Smooth muscle cell of the brain vasculature (primary cell): Measurements from ENCODE around the gene RNF212.
"Not testable (repeated sequence)": the region's sequence is repeated elsewhere in the genome, so short reads cannot be mapped to it uniquely, and the experiment has no call there.

Experiments
- DNase-seq: peaks from one replicate; pipeline ENCODE4 v3.0.0-alpha.2; 2012; ENCODE audit warnings: low read depth, low spot score

The RNF212 gene

DNA sequence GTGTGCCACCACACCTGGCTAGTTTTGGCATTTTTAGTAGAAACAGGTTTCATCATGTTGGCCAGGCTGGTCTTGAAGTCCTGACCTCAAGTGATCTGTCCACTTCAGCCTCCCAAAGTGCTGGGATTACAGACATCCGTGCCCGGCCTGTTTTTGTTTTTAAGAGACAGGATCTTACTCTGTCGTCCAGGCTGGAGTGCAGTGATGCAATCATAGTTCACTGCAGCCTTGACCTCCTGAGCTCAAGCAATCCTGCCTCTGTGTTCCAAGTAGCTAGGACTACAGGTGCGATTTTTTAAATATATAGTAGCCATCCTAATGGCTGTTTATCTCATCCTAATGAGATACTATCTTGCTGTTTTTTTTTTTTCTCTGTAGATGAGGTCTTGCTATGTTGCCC is 47.6 kb downstream of the RNF212 start:
- DNase-seq = no peak

DNA sequence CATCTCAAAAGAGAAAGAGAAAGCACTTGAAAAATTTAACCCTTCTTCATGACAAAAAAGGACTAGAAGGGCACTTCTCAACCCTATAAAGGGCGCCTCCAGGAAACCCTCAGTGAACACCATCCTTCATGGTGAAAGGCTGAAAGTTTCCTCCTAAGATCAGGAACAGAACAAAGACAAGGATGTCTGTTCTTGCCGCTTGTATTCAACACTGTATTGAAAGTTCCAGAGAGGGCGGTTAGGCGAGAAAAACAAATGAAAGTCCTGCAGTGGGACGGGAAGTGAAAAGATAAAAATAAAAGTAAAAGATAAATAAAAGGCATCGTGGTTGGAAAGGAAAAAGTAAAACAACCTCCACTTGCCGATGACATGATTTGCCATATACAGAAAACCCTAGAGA is 50.9 kb downstream of the RNF212 start:
- DNase-seq = no peak

DNA sequence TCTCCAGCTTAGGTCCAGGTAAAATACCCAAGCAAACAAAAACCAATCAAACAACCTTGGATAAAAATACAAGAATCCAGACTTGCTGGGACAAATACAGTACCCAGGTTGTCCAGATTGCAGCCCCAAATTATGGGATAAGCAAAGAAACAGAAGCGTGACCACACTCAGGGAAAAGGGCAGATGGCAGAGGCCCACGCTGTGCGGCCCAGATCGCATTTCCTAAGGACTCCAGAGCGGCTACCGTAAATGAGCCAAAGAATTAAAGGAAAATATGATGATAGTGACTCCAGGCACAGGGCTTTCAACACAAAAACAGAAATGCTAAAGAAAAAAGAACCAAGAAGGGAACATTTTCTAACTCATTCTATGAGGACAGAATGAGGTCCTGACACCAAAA is 51.6 kb downstream of the RNF212 start:
- DNase-seq = no peak

DNA sequence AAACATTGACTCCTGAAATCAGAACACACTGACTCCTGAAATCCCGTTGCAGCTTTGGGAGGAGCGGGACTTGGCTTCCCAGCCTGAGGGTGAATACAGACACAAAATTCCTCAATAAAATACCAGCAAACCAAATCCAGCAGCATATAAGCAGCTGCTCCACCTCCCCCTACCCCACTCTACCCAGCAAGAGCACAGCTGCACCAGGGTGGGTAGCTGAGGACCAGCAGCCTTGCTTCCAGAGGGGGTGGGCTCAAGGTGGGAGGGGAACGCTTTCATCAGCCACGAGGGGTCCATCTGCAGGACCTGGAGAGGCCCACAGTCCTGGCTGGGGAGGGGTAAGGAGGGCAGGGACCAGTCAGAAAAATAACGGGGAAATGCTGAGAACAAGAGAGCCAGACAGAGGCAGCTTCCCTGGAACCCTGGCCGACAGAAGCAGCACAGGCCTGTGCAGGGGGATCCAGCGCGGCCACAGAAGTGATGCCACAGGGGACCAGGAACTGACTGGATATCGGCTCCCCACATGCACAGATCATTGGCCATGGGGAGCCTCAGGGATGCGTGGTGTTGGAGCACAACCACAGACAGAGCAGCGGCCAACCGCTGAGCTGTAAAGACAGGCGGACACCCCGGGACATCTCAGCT is 52.2 kb downstream of the RNF212 start:
- no peak for DNase-seq

DNA sequence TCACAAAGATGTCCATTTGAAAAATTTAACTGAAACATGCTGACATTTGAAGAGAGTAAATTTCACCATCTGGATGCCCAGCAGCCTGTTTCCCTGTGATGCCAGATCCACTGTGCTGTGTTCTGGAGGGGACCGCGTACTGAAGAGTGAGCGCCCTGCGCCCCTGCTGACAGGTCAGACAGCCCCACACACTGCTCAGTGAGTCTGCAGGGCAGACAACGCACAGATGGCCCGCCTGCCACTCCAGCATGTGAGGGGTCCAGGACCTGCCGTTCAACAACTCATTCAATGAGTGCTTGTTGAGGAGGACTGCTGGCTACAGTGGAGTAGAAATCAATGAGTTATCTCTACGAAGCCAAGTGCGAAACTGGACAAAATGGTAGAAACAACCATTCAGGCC is 52.7 kb downstream of the RNF212 start:
- no peak for DNase-seq

DNA sequence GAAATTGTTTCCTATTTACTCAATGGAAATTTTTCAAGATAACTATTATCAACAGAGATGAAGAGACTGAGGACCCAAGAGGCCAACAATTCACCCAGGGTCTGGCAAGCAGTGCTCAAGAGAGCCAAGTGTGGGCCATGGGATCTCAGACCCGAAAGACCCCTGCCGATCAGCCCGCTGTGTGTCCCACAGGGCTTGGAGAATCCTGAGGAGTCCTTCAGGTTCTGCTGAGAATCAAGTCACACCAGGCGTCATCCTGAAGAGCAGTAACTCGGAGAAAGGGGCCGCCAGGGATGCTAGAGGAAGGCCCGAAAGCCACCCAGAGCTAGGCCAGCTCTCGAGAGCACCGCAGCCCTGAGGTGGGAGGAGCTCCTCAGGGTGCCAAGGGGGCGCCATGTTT is 53.2 kb downstream of the RNF212 start:
- DNase-seq = no peak

DNA sequence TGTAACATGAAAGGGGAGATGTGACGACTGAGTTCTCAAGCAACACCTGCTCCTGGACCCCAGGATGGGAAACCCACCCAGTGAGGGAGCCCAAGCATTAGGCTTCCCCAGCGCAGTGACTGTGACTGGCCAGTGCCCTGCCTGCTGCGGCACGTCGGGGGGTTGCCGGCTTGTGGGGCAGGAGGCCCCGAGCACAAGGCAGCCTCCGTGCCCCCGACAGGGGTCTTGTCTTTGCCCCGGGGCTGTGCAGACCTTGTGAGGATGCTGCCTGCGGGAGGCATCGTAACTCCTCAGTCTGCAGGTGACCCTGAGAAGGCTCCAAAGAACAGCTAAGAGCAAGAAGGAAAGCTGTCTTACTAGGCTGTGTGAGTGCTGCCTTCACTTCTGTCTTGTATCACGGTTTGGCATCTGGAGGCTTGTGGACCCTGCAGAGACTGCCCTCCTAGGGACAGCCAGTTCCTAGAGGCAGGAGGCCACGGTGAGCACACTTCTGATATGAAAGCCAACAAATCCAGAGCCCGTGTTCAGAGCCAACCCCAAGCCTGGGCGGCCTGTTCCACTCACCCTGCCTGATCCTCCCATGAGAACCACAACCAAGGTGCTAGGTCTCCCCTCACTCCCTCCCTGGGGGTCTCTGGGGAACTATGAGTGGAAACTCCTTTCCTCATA is 54.2 kb downstream of the RNF212 start:
- no peak for DNase-seq

DNA sequence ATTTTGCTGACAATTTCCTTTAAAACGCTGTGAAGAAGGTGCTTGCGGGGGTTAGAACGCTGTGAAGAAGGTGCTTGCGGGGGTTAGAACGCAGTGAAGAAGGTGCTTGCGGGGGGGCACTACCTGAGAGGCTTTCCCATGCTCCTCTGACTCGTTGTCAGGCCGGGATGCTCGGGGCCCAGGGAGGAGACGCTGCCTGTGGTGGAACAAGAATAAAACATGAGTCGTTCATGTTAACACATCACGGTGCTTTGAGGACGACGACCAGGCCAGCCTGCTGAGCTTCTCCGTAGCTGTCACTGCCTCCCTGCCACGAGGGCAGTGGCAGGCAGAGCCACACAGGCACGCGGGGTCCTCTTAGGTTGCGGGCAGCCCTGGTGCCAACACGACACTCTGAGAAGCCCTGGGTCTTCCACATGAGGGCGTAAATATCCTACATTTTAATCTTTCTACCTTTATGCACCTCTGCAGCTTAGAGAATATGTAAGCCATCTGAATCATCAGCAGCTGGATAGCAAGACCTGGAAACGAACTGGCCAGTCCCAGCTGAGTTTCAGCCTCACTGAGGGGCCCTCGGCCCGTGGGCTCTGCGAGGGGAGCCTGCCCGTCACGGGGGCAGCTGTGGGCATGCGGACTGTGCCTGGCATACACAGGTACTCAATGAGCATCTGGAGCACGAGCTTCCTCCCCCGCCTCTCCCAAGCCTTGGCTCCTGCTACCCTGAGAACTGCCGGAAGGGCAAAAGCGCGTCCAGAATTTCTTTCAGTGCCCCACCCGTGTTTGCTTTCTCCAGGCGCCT is 55.0 kb downstream of the RNF212 start:
- DNase-seq = no peak

DNA sequence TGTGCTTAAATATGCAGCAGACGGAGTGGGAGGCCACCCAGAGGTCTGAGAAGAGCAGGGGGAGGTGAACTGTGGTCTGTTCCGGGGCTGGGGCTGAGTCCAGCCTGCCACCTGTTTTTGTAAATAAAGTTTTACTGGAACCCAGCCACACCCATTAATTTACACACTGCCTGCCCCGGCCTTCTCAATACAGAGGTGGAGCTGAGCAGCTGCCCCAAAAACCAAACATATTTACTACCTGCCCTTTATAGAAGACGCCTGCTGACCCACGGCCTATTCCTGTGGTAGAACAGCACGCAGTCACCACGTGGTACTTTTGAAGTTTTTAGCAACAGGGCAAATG is 56.0 kb downstream of the RNF212 start:
- no peak for DNase-seq

DNA sequence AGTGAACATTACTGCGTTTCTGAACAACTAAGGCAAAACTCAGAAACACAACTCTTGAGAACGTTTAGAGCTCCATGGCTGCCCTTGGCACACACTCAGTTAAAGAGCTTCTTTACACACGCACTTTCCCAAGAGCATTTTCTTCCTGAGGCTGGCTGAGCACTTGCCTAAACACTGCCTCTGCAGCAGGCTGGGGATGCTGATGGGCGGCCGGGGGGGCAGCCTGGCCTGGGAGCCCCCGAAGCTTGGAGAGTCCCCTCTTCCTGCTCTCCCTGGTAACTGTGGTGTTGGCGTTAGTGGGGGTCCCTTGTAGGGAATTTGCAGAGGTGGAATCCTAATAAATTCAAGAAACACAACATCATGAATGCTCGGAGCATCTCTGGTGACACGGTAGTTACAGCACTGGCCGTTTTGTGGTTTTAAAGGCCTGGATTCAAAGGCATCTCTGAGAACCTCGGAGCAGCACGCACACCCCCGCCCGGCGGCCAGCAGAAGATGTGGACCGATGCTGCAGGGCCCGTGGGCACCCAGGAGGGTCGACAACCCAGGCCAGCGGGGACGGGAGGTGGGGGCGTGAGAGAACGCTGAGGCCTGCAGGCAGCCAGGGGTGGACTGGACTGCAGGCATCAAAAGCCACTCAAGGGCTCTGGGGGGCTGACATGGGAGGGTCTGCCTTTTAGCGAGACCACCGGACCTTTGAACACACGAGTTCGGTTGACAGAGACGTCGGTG is 56.5 kb downstream of the RNF212 start:
- no peak for DNase-seq

DNA sequence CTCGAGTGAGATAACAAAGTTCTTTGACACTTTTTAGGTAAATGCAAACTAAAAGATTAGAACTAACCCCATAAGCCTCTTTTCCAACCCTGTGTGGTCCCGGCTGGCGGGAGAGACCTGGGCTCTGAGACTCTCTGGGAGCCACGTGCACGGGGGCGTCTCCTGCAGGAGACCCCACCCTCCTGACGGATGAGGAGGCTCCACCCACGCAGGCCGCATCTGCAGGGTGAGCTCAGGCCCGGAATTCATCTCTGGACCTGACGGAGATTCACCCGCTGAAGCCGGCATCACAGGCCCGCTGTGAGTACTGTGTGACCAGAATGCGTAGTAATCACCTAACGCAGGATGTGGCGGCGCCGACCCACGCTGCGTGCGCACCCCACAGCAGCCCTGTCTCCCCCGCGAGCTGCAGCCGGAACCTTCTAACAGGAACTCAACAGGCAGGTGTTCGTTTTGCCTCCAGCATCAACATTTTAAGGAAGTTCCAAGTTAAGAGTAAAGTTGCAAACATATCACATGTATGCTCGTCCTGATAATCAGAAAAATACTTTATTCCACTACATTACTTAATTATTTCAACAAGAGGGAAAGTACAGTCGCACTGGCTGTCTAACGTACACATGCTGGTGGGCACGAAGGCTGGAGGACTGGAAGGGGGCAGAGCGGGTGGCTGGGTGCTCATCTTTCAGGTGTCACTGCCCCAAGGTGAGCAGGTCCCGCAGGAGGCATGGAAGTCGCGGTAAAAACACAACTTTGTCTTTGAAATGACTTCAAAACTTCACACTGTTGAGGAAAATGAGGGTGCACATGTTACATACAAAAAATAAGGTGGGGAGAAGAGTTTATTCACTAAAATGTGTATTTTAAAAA is 57.4 kb downstream of the RNF212 start:
- no peak for DNase-seq

DNA sequence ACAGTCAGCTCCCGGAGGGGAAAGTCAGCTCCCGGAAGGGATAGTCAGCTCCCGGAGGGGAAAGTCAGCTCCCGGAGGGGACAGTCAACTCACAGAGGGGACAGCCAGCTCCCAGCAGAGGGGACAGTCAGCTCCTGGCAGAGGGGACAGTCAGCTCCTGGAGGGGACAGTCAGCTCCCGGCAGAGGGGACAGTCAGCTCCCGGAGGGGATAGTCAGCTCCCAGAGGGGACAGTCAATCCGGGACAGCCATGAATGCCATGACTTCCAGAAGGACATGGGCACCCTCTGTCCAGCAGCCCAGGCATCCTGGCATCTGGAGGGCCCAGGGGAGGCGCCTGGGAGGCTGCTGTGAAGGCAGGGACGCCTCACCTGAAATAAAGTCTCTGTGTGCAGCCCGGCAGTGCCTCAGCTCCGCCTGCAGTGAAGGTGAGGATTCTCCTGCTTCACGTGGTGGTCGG is 58.1 kb downstream of the RNF212 start:
- not testable (repeated sequence) for DNase-seq

DNA sequence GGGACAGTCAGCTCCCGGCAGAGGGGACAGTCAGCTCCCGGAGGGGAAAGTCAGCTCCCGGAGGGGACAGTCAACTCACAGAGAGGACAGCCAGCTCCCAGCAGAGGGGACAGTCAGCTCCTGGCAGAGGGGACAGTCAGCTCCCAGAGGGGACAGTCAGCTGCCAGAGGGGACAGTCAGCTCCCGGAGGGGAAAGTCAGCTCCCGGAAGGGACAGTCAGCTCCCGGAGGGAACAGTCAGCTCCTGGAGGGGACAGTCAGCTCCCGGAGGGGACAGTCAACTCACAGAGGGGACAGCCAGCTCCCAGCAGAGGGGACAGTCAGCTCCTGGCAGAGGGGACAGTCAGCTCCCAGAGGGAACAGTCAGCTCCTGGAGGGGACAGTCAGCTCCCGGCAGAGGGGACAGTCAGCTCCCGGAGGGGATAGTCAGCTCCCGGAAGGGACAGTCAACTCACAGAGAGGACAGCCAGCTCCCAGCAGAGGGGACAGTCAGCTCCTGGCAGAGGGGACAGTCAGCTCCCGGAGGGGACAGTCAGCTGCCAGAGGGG is 58.6 kb downstream of the RNF212 start:
- not testable (repeated sequence) for DNase-seq

DNA sequence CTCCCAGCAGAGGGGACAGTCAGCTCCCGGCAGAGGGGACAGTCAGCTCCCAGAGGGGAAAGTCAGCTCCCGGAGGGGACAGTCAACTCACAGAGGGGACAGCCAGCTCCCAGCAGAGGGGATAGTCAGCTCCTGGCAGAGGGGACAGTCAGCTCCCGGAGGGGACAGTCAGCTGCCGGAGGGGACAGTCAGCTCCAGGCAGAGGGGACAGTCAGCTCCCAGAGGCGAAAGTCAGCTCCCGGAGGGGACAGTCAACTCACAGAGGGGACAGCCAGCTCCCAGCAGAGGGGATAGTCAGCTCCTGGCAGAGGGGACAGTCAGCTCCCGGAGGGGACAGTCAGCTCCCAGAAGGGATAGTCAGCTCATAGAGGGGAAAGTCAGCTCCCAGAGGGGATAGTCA is 59.5 kb downstream of the RNF212 start:
- DNase-seq = not testable (repeated sequence)

DNA sequence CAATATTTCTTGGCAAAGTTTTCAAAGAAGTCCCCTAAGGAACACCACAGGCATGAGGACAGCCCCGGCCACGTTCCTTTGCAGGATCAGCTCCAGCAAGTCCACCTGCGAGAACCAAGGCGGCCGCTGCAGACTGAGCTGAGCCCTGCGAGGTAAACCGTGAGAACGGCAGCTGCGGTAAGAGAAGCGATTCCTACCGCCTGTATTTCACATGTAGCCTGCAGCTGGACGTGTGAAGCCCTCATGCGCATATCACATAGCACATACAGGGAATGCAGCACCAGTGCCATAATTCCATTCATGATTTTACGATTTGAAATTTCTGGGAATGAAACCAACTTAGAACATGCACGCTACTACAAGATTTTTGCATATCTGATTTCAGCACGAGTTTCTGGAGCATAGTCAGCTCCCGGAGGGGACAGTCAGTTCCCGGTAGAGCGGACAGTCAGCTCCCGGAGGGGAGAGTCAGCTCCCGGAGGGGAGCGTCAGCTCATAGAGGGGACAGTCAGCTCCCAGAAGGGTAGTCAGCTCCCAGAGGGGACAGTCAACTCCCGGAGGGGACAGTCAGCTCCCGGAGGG is 60.2 kb downstream of the RNF212 start:
- DNase-seq = no peak

DNA sequence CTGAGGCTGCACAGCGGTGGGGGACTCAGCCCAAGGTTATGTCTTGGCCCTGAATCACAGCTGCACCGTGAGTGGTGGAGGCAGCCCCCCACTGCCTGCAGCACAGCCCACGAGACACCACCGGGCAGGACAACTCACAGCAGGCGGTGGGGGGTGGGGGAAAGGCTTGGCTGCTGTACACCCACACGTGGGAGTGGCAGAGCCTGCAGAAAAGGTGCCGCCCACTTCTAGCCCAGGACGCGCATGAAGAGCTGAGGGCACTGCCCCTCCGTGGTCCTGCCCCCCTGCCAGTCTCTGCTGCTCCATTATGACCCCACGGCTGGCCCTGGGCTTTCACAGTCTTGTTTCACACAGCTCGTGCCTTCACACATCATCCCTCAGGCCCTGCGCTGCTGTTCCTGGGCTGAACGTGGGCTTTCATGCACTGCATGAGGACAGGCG is 61.1 kb downstream of the RNF212 start:
- no peak for DNase-seq

DNA sequence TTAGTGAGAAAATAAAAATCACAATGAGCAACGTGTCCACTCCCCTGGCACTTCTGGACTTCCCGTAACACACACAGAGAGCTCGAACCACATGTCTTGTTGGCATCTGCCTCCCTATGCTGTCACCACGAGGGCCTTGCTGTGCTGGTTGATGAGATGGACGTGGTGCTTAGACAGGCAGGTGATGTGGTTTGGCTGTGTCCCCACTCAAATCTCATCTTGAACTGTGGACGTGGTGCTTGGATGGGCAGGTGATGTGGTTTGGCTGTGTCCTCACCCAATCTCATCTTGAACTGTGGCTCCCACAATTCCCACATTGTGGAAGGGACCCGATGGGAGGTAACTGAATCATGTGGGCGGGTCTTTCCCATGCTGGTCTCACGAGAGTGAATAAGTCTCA is 61.9 kb downstream of the RNF212 start:
- DNase-seq = no peak

DNA sequence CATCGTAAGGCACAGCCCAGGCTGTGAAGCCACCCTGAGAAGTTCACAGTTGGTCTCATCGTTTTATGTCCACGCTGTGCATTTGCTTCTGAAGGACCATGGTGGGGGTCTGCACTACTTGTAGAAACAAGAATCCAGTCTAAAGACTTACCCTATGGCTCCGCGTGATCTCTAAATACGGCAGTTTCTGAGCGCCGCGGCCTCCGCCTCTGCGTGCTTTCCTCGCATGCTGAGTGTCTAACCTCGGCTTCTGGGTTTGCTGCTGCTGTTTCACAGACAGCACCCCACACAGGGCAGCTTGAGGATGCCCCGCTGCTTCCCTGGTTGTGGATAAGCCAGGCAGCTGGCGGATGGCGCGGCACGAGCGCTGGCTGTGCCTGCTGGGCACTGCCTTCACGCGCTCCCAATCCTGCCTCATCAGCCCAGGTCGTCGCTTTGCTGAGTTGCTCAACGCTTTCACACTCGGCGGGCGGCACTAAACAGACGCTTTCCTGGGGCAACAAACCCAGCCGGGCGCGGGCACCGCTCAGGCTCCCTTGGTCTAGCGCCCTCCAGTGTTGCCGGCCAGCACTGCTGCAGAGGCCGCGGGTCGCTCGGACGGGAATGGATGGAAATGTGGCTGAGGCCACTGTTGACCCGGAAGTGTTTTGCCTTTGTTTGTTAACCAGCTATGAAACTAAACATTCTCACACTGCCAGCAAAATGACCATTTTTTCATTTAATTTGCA is 62.7 kb downstream of the RNF212 start:
- DNase-seq = no peak

DNA sequence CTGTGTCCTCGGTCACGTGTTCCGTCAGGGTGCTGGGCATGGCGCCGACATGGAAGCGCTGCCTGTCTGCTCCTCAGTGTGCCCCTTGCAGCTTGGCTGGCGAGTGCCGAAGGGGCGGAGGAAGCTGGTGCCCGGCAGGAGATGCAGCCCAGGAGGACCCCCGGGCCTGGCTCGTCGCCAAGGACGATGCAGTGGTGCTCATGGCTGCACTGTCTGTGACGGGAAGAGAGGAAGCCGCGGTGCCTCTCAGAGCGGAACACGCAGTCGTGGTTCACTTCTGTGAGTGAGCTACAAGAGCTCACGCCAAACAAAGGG is 63.8 kb downstream of the RNF212 start:
- no peak for DNase-seq
